Gastrocnemius medialis (tissue), 4 donors: ENCODE data around the gene MED26.

ENCODE experiments used
- POLR2A ChIP-seq, 2 donors: fragments of 450-650 bp; IDR thresholded peaks; one replicate each; pipeline ENCODE4 v1.6.1; 2017; ENCODE audit warnings: antibody characterized with exemption in 2 of 2, mild to moderate bottlenecking in 2 of 2, moderate library complexity in 2 of 2
- TF ChIP-seq, protein P1 (sequence below), 5 experiments: fragments of 450-650 bp in 3 of 5; fragments of 200-600 bp in 2 of 5; sonication (generic) in 2 of 5; IDR thresholded peaks in 4 of 5; conservative IDR thresholded peaks in 1 of 5; 1 replicate in 4 of 5; 2 replicates in 1 of 5; pipeline ENCODE4 v1.5.1; 2016 to 2019; ENCODE audit warnings: antibody characterized with exemption in 5 of 5, mild to moderate bottlenecking in 3 of 5, moderate library complexity in 3 of 5

DNA sequence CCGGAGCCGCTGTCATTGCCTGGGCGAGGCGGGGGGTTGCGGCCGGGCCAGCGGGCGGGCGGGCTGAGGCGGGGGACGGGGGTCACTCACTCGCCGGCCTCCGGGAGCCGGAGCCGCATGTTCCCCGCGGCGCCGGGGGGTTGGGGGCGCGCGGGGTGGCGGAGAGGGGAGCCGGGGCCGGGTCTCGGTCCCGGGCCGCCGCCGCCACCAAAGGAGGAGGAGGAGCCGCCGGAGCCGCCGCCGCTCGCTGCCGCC, 149 bp downstream of the MED26 start:
- TF ChIP-seq, protein P1, sequence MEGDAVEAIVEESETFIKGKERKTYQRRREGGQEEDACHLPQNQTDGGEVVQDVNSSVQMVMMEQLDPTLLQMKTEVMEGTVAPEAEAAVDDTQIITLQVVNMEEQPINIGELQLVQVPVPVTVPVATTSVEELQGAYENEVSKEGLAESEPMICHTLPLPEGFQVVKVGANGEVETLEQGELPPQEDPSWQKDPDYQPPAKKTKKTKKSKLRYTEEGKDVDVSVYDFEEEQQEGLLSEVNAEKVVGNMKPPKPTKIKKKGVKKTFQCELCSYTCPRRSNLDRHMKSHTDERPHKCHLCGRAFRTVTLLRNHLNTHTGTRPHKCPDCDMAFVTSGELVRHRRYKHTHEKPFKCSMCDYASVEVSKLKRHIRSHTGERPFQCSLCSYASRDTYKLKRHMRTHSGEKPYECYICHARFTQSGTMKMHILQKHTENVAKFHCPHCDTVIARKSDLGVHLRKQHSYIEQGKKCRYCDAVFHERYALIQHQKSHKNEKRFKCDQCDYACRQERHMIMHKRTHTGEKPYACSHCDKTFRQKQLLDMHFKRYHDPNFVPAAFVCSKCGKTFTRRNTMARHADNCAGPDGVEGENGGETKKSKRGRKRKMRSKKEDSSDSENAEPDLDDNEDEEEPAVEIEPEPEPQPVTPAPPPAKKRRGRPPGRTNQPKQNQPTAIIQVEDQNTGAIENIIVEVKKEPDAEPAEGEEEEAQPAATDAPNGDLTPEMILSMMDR (IDR thresholded peaks at IDR 0.05 in 4 of 5, conservative IDR thresholded peaks at IDR 0.05 in 1 of 5), result no peak
- TF ChIP-seq POLR2A (IDR thresholded peaks at IDR 0.05), result no peak
